NCI-H2196 treated with DMSO at 0.1 percent for 48 hours (cell line): ENCODE results near the gene KRT39.
"Not testable (repeated sequence)": the region's sequence is repeated elsewhere in the genome, so short reads cannot be mapped to it uniquely, and the experiment has no call there.

Experiments
- DNase-seq: peaks from one replicate; lab custom pipeline; 2025; ENCODE audit not compliant: unreplicated experiment; lab: John Stamatoyannopoulos, UW

The KRT39 gene

GRCh38 chr17:40966848-40967247 is at the start of gene KRT39:
KRT39 (minus strand) TSS chr17:40966948; CDS start chr17:40966856, 92 bp downstream.
- no peak for DNase-seq

GRCh38 chr17:41015454-41015853 is 48.7 kb upstream of the KRT39 start:
- no peak for DNase-seq

- no peak for DNase-seq
Measured at GRCh38 chr17:41013606-41014005, 46.9 kb upstream of the KRT39 start.

DNA sequence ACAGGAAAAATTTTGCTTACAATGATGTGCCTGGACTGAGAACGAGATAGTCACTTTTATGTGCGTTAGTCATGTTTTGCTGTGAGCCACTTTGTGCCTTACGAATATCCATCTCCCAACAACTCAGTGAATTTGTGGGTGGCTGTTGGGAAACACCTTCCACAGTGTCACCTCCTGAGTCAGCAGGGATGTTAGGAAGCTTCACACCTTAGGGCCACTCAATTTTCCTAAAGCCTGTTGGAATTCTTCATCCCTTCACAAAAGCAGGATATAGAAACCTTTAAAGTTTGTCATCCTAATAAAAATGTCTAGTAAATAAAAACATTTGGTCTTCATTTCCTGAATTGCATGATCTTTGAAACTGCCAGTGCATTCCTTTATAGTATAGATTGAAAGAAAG is 46.4 kb upstream of the KRT39 start:
- DNase-seq: no peak

GRCh38 chr17:41012326-41013120 is 45.8 kb upstream of the KRT39 start:
- no peak for DNase-seq

DNA sequence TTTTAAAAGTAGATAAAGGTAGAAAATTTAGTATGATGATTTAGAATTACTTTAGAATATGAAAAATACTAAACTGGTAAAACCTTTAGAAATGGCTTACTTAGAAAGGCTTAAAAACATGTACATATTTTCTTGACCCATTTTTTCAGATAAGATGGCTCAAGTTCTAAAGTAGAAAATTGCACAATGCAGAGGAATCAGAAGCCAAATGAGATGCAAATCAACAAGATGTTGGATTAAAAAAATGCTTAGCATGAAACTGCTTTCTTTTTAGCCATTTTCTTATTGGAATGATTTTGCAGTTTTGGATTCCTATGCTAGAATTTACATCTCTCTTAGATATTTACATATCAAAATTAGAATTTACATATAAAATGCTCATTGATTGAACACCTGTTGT is 43.7 kb upstream of the KRT39 start:
- no peak for DNase-seq

GRCh38 chr17:41009936-41010335 is 43.2 kb upstream of the KRT39 start:
- DNase-seq: no peak

- no peak for DNase-seq
Measured at GRCh38 chr17:41009301-41009760, 42.6 kb upstream of the KRT39 start.

DNA sequence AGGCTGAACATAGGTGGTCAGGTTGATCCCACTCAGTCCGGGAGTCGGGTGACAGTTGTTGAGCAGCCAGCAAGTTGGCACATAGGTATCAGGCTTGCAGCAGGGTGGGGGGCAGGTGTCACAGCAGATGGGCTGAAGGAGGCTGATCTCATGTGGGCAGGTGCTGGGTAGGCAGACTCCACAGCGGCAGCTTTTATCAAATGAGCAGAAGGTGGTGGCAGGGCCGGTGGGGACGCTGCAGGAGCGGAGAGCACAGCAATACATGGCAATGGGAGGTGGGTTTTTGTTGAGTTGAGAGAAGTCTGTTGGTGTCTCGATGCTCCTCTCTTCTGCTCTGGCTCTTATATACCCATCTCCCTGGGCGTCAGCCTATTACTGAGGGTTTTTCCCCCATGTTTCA is 42.1 kb upstream of the KRT39 start, which contains the start of gene KRTAP3-1:
KRTAP3-1 (minus strand) TSS at position 318 of the 400 bp plus-strand sequence; CDS start at position 264, 54 bp downstream.
- DNase-seq: no peak

DNA sequence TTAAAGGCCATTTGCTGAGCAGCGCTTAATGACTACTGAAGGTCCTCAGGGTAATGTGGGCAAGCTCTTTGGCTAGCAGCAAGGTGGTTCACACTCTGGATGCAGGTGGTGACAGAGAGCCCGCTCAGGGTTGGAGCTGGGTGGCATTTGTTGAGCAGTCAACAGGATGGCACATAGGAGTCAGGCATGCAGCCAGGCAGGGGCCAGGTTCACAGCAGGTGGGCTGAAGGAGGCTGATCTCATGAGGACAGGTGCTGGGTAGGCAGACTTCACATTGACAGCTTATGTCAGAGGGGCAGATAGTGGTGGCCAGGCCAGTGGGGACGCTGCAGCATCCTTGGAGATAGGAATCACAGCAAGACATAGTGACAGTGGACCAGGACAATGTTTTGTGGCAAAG is 37.6 kb upstream of the KRT39 start:
- no peak for DNase-seq

DNA sequence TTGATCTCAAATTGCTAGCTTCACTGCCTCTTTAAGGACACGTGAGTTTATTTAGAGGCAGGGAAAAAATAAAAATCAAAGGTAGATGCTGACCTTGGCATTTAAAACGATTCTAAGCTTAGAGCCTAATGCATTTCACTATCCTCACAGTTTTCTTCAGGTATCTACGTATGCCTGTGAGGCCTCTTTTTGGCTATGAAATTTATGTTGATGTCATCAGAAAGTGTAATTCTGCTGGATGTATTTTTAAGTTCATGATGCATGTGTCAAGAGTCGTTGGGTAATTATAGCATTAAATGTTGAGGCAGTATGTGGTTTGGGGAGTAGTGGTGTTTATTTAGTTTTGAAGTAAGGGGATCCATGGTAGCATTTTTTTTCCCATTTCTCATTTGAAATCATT is 37.2 kb upstream of the KRT39 start:
- DNase-seq: no peak

- no peak for DNase-seq
Measured at GRCh38 chr17:41002814-41003213, 36.1 kb upstream of the KRT39 start.

GRCh38 chr17:41001795-41002194 is 35.0 kb upstream of the KRT39 start:
- DNase-seq: no peak

GRCh38 chr17:40999563-40999962 is 32.8 kb upstream of the KRT39 start, which contains the start of gene KRTAP3-2:
KRTAP3-2 (minus strand) TSS chr17:40999906; CDS start chr17:40999853, 53 bp downstream.
- not testable (repeated sequence) for DNase-seq

DNA sequence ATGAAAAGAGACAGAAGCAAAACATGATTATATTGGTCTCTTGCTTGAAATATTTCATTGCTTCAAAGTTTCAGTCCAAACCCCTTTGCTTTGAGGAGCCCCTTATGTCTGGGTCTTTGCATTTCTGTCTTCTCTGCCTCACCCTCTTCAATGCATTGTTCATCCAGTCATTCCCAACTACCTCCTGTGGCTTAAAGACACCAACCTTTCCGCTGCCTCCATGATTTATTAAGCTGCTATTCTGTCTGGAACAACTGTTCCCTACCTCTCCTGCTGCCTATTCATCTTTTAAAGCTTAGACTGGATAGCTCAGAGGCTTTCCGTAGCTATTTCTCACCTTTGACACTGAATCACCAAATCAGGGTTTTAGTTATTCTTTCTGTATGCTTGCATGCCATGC is 30.6 kb upstream of the KRT39 start:
- DNase-seq: no peak

DNA sequence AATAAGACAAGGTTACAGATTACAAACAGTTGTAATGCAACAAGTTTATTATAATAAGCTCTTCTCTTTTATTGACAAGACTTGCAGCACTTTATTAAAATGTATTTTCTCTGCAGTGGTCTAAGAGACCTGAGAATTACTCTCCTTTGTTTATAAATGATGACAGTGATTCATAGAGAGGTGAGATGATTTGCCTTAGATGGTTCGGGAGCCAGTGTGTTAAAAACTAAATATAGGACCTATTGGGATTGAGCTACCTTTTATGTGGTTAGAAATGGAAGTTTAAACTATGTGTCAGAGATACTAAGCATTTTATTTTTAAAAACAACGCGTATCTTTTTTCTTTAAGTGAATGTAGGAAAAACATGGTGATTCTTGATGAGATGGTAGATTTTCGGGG is 30.1 kb upstream of the KRT39 start:
- DNase-seq: no peak

GRCh38 chr17:40995116-40995515 is 28.4 kb upstream of the KRT39 start:
- DNase-seq: no peak

- no peak for DNase-seq
Measured at GRCh38 chr17:40993839-40994238, 27.1 kb upstream of the KRT39 start, which contains the start of gene KRTAP3-3. KRTAP3-3 (minus strand) TSS chr17:40994164; CDS start chr17:40994097, 67 bp downstream.

GRCh38 chr17:40993084-40993483 is 26.3 kb upstream of the KRT39 start:
- DNase-seq: no peak

- no peak for DNase-seq
Measured at GRCh38 chr17:40992666-40993065, 25.9 kb upstream of the KRT39 start.

DNA sequence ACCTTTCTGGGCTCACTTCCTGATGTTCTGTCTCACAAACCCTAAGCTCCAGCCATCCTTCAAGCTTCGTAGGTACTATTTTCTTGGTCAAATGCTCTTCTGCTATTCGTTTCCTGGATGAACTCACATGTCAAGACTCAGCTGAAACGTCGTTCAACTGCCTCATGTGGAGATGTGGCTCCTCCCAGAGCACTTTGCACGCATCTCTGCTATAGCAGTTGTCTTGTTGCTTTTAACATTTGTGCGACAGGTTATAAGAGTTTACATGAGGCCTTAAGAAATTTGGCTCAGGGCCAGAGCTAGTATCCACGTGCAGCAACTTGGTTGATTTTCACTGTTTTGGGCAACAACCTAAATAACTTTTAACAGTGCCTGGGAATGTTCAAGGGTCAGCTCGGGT is 20.2 kb upstream of the KRT39 start:
- no peak for DNase-seq

DNA sequence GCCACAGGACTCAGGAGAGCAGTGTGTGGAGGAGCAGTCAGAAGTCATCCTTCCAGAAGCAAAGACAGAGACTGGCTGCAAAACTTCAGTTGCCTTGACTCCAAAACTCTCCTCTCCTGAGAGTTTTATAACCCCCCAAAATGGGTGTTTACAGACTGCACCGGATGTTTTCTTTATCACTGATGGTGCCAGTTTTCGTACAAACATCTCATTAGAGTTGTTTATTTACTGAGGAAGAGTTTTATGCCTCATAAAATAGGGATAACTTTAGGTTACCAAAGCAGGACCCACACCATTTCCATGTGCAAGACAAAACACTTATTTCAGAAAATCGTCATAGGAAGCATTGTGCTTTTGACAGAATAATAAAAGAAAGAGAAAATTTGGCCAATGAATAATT is 17.5 kb upstream of the KRT39 start, which contains the start of gene KRT40:
KRT40 (minus strand) TSS at position 101 of the 400 bp plus-strand sequence; CDS start at position 48, 53 bp downstream.
- DNase-seq: no peak
